CD4-positive, alpha-beta T cell treated with Interleukin-10 for 1 hour (primary cell): ENCODE measurements around the gene WNT8B.

ENCODE experiments used
- DNase-seq: peaks from one replicate; pipeline ENCODE4 v3.0.0-alpha.2; 2020

WNT8B gene

GRCh38 chr10:100485366-100485765 lies 22.6 kb downstream of the WNT8B start:
- no peak for DNase-seq

- DNase-seq, result no peak
Measured at GRCh38 chr10:100485801-100486495, 23.1 kb downstream of the WNT8B start.

- DNase-seq, result no peak
Measured at GRCh38 chr10:100487529-100487928, 24.7 kb downstream of the WNT8B start.

GRCh38 chr10:100489396-100489795 lies 26.6 kb downstream of the WNT8B start:
- DNase-seq, result no peak

- no peak for DNase-seq
Measured at GRCh38 chr10:100490531-100490930, 27.7 kb downstream of the WNT8B start.

GRCh38 chr10:100496567-100496966 lies 33.8 kb downstream of the WNT8B start:
- DNase-seq, result no peak

GRCh38 chr10:100498059-100498458 lies 35.2 kb downstream of the WNT8B start:
- DNase-seq, result no peak

- no peak for DNase-seq
Measured at GRCh38 chr10:100501423-100501822, 38.6 kb downstream of the WNT8B start.

- no peak for DNase-seq
Measured at GRCh38 chr10:100502926-100503494, 40.2 kb downstream of the WNT8B start.

GRCh38 chr10:100504096-100504495 lies 41.3 kb downstream of the WNT8B start:
- DNase-seq, result no peak

- DNase-seq, result no peak
Measured at GRCh38 chr10:100505164-100505563, 42.4 kb downstream of the WNT8B start.

- no peak for DNase-seq
Measured at GRCh38 chr10:100506596-100507356, 44.0 kb downstream of the WNT8B start.

GRCh38 chr10:100507357-100507732 lies 44.5 kb downstream of the WNT8B start:
- DNase-seq, result no peak

- DNase-seq, result no peak
Measured at GRCh38 chr10:100508266-100508665, 45.5 kb downstream of the WNT8B start.

- DNase-seq, result peak; percentile 81
Measured at GRCh38 chr10:100508691-100509150, 45.9 kb downstream of the WNT8B start.

GRCh38 chr10:100509241-100509840 lies 46.5 kb downstream of the WNT8B start:
- DNase-seq, result peak; percentile 55

- peak; percentile 80 for DNase-seq
Measured at GRCh38 chr10:100510533-100511308, 47.9 kb downstream of the WNT8B start.

- no peak for DNase-seq
Measured at GRCh38 chr10:100515612-100516011, 52.8 kb downstream of the WNT8B start.

GRCh38 chr10:100516847-100517246 lies 54.0 kb downstream of the WNT8B start:
- DNase-seq, result no peak

- peak; percentile 68 for DNase-seq
Measured at GRCh38 chr10:100518761-100519241, 56.0 kb downstream of the WNT8B start.

- no peak for DNase-seq
Measured at GRCh38 chr10:100519311-100520051, 56.7 kb downstream of the WNT8B start, which contains the start of gene SEC31B. Gene SEC31B, minus strand, starts transcription at chr10:100519861. Its CDS starts 2,909 bp downstream, at chr10:100516952.

- DNase-seq, result no peak
Measured at GRCh38 chr10:100520811-100521210, 58.0 kb downstream of the WNT8B start.
